ENCODE data around the gene MAT2A.

Gene MAT2A

GRCh38 chr2:85525567-85525966 is 13.4 kb upstream of the MAT2A start:
- DNase-seq (ENCODE audit: extremely low spot score), result no peak
- CTCF ChIA-PET, result no interaction called here
- TF ChIP-seq BHLHE40 (IDR thresholded peaks at IDR 0.05; ENCODE audit: borderline replicate concordance) (no peak), SUZ12 (IDR thresholded peaks at IDR 0.05) (no peak), ELF4 (IDR thresholded peaks at IDR 0.05) (no peak), ZNF384 (IDR thresholded peaks at IDR 0.05) (no peak), CTBP1 (IDR thresholded peaks at IDR 0.05; ENCODE audit: borderline replicate concordance) (no peak), L3MBTL2 (conservative IDR thresholded peaks at IDR 0.05) (no peak), FOXM1 (IDR thresholded peaks at IDR 0.05; ENCODE audit: borderline replicate concordance) (no peak), FOXA1 (IDR thresholded peaks at IDR 0.05) (no peak), PKNOX1 (IDR thresholded peaks at IDR 0.05) (no peak), SP1 (IDR thresholded peaks at IDR 0.05) (no peak), TARDBP (IDR thresholded peaks at IDR 0.05) (no peak), HDGF (IDR thresholded peaks at IDR 0.05; ENCODE audit: borderline replicate concordance) (no peak), NFRKB (IDR thresholded peaks at IDR 0.05) (no peak), ARNT (IDR thresholded peaks at IDR 0.05) (no peak), FOXK2 (IDR thresholded peaks at IDR 0.05) (no peak), LEF1 (IDR thresholded peaks at IDR 0.05; ENCODE audit: borderline replicate concordance) (no peak)

DNA sequence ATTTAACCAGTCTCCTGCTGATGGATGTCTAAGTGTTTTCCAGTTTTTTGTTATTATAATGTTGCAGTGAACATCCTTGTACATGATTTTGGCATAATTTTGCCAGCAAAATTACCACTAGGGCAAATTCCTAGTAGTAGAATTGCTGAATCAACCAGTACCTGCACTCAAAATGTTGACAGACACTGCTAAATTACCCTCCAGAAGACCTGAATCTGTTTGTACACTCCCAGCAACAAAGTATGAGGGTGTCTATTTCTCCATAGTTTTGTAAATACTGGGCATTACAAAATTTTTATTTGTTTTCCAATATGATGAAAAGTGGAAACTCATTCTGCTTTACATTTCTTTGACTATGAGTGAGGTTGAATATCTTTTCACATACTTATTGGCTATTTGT is 11.2 kb upstream of the MAT2A start:
- ChIA-PET POLR2A (interaction anchor here (1.6 kb wide), 1 partner anchor 9 kb away, joined by 5 read pairs; no protein-coding TSS in a partner anchor), CTCF (no interaction called here)
- DNase-seq (ENCODE audit: extremely low spot score), result no peak
- TF ChIP-seq NFRKB (IDR thresholded peaks at IDR 0.05) (no peak), SP1 (IDR thresholded peaks at IDR 0.05) (no peak), PKNOX1 (IDR thresholded peaks at IDR 0.05) (no peak), ELF4 (IDR thresholded peaks at IDR 0.05) (no peak), FOXM1 (IDR thresholded peaks at IDR 0.05; ENCODE audit: borderline replicate concordance) (no peak), SUZ12 (IDR thresholded peaks at IDR 0.05) (no peak), ARNT (IDR thresholded peaks at IDR 0.05) (no peak), FOXK2 (IDR thresholded peaks at IDR 0.05) (no peak), BHLHE40 (IDR thresholded peaks at IDR 0.05; ENCODE audit: borderline replicate concordance) (no peak), HDGF (IDR thresholded peaks at IDR 0.05; ENCODE audit: borderline replicate concordance) (no peak), ZNF384 (IDR thresholded peaks at IDR 0.05) (no peak), CTBP1 (IDR thresholded peaks at IDR 0.05; ENCODE audit: borderline replicate concordance) (no peak), L3MBTL2 (conservative IDR thresholded peaks at IDR 0.05) (no peak), TARDBP (IDR thresholded peaks at IDR 0.05) (no peak)

More at GRCh38 chr2:85525567-85525966, 13.4 kb upstream of the MAT2A start:
- POLR2A ChIA-PET, result interaction anchor here (1.7 to 2.3 kb wide), 2 partner anchors 13 to 25 kb away, joined by 4 to 8 read pairs; partner anchors contain the start of gene MAT2A

GRCh38 chr2:85528355-85528754 is 10.6 kb upstream of the MAT2A start:
- TF ChIP-seq FOXM1 (IDR thresholded peaks at IDR 0.05; ENCODE audit: borderline replicate concordance) (no peak), HDGF (IDR thresholded peaks at IDR 0.05; ENCODE audit: borderline replicate concordance) (no peak), NFRKB (IDR thresholded peaks at IDR 0.05) (no peak), ELF4 (IDR thresholded peaks at IDR 0.05) (no peak), TARDBP (IDR thresholded peaks at IDR 0.05) (no peak), CTBP1 (IDR thresholded peaks at IDR 0.05; ENCODE audit: borderline replicate concordance) (no peak), SUZ12 (IDR thresholded peaks at IDR 0.05) (no peak), BHLHE40 (IDR thresholded peaks at IDR 0.05; ENCODE audit: borderline replicate concordance) (no peak), PKNOX1 (IDR thresholded peaks at IDR 0.05) (no peak), ARNT (IDR thresholded peaks at IDR 0.05) (no peak), SP1 (IDR thresholded peaks at IDR 0.05) (no peak), L3MBTL2 (conservative IDR thresholded peaks at IDR 0.05) (no peak), FOXK2 (IDR thresholded peaks at IDR 0.05) (no peak), ZNF384 (IDR thresholded peaks at IDR 0.05) (no peak), FOXA1 (IDR thresholded peaks at IDR 0.05) (no peak), LEF1 (IDR thresholded peaks at IDR 0.05; ENCODE audit: borderline replicate concordance) (no peak)
- ChIA-PET CTCF (no interaction called here), POLR2A (interaction anchor here (1.6 kb wide), 1 partner anchor 9 kb away, joined by 5 read pairs; no protein-coding TSS in a partner anchor)
- no peak for DNase-seq (ENCODE audit: extremely low spot score)

DNA sequence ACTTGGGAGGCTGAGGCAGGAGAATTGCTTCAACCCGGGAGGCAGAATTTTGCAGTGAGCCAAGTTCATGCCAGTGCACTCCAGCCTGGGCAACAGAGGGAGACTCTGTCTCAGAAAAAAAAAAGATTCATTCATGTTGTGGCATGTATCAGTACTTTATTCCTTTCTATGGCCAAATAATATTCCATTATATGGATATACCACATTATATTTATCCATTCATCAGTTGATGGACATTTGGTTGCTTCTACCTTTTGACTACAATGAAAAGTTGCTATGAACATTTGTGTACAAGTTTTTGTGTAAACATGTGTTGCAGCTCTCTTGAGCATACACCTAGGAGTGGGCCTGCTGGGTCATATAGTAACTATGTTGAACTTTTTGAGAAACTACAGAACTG is 9.2 kb upstream of the MAT2A start:
- POLR2A ChIA-PET, result interaction anchor here (1.7 kb wide), 1 partner anchor 9 kb away, joined by 3 read pairs; the partner anchor contains the start of gene MAT2A
- no peak for DNase-seq (ENCODE audit: extremely low spot score)
- CTCF ChIA-PET, result no interaction called here
- TF ChIP-seq BHLHE40 (IDR thresholded peaks at IDR 0.05; ENCODE audit: borderline replicate concordance) (no peak), NFRKB (IDR thresholded peaks at IDR 0.05) (no peak), FOXM1 (IDR thresholded peaks at IDR 0.05; ENCODE audit: borderline replicate concordance) (no peak), SUZ12 (IDR thresholded peaks at IDR 0.05) (no peak), SP1 (IDR thresholded peaks at IDR 0.05) (no peak), ZNF384 (IDR thresholded peaks at IDR 0.05) (no peak), FOXA1 (IDR thresholded peaks at IDR 0.05) (no peak), LEF1 (IDR thresholded peaks at IDR 0.05; ENCODE audit: borderline replicate concordance) (no peak), ELF4 (IDR thresholded peaks at IDR 0.05) (no peak), TARDBP (IDR thresholded peaks at IDR 0.05) (no peak), L3MBTL2 (conservative IDR thresholded peaks at IDR 0.05) (no peak), HDGF (IDR thresholded peaks at IDR 0.05; ENCODE audit: borderline replicate concordance) (no peak), FOXK2 (IDR thresholded peaks at IDR 0.05) (no peak), ARNT (IDR thresholded peaks at IDR 0.05) (no peak)

DNA sequence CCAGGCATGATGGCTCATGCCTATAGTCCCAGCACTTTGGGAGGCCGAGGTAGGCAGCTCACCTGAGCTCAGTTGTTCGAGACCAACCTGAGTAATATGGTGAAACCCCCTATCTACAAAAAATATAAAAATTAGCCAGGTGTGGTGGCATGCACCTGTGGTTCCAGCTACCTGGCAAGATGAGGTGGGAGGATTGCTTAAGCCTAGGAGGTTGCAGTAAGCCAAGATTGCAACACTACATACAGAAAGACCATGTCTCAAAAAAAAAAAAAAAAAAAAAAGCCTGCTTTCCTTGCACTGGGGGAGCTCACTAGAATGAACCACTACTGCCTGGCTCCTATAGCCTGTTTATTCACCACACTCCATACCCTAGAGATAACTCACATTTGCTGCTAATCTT is 7.4 kb upstream of the MAT2A start:
- TF ChIP-seq LEF1 (IDR thresholded peaks at IDR 0.05; ENCODE audit: borderline replicate concordance), result no peak
- no peak for TF ChIP-seq PKNOX1 (IDR thresholded peaks at IDR 0.05)
- TF ChIP-seq FOXK2 (IDR thresholded peaks at IDR 0.05), result no peak
- TF ChIP-seq CTBP1 (IDR thresholded peaks at IDR 0.05; ENCODE audit: borderline replicate concordance), result no peak
- TF ChIP-seq ELF4 (IDR thresholded peaks at IDR 0.05), result no peak
- ChIA-PET POLR2A (interaction anchor here (0.7 kb wide), 1 partner anchor 62 kb away, joined by 3 read pairs; no protein-coding TSS in a partner anchor), CTCF (interaction anchor here (0.6 kb wide), 1 partner anchor 642 kb away, joined by 5 read pairs; no protein-coding TSS in a partner anchor)
- DNase-seq (ENCODE audit: extremely low spot score), result no peak
